Measurements from ENCODE around the gene PID1. TPM values are rescaled to one million over a fixed set of nuclear protein-coding genes. Genes with fewer than 3 reads are reported as not detected.

PID1 gene
- polyA plus RNA-seq, 1 of the 3 experiments (the other 2 are of a cell fraction) = 0.16 TPM

- POLR2A ChIA-PET = no interaction called here
- Histone ChIP-seq H3K4me1 (ENCODE audit: control insufficient read depth in 1 of 2, insufficient read depth in 2 of 2, low read depth in 1 of 2, low read length in 1 of 2) (no peaks in the 10 kb centered on the region), H3K9me2 (no peaks in the 10 kb centered on the region), H2AFZ (ENCODE audit: low read depth) (no peak overlapping the region), H3K4me2 (no peak overlapping the region), H3K9ac (no peak overlapping the region), H3K79me2 (ENCODE audit: insufficient read depth) (no peaks in the 10 kb centered on the region), H3K4me3 (ENCODE audit: low read depth in 2 of 2, low read length in 1 of 2) (no peak overlapping the region), H3F3A (replicated peaks; ENCODE audit: insufficient read depth) (no peaks in the 10 kb centered on the region), H3K27me3 (ENCODE audit: insufficient read depth) (no peaks in the 10 kb centered on the region), H4K20me1 (ENCODE audit: insufficient read depth) (no peaks in the 10 kb centered on the region), H3K9me3 (no peaks in the 10 kb centered on the region; the same call in 1 of the 2 replicates), H3K36me3 (replicated peaks in 1 of 2; ENCODE audit: control insufficient read depth in 1 of 2, insufficient read depth in 2 of 2, low read length in 1 of 2) (no peaks in the 10 kb centered on the region), H3K27ac (ENCODE audit: low read depth in 2 of 2, low read length in 1 of 2) (no peak overlapping the region)
- CTCF ChIA-PET = no interaction called here
- no peak for DNase-seq
- TF ChIP-seq PBX3 (IDR thresholded peaks at IDR 0.05) = no peak
- no peak for TF ChIP-seq SMC3 (IDR thresholded peaks at IDR 0.05; ENCODE audit: low read depth, low read length)
- no peak for TF ChIP-seq EP300 (IDR thresholded peaks at IDR 0.05; ENCODE audit: borderline replicate concordance in 1 of 2, low read depth in 1 of 2, low read length in 1 of 2)
- no peak for TF ChIP-seq EZH2phosphoT487 (IDR thresholded peaks at IDR 0.05; ENCODE audit: borderline replicate concordance, low read depth)
- no peak for TF ChIP-seq MAX (IDR thresholded peaks at IDR 0.05; ENCODE audit: low read depth)
- TF ChIP-seq ZBTB33 (IDR thresholded peaks at IDR 0.05; ENCODE audit: borderline replicate concordance, low read depth) = no peak
- TF ChIP-seq GABPA (IDR thresholded peaks at IDR 0.05; ENCODE audit: low read depth) = no peak
- no peak for TF ChIP-seq RCOR1 (IDR thresholded peaks at IDR 0.05; ENCODE audit: low read length)
- TF ChIP-seq NFIC (IDR thresholded peaks at IDR 0.05; ENCODE audit: borderline replicate concordance) = no peak
- TF ChIP-seq TAF1 (IDR thresholded peaks at IDR 0.05; ENCODE audit: borderline replicate concordance, low read depth, low read length) = no peak
- no peak for TF ChIP-seq JUND (IDR thresholded peaks at IDR 0.05)
- no peak for TF ChIP-seq GATA2 (CRISPR knock-in tag; IDR thresholded peaks at IDR 0.05)
- WGBS (ENCODE audit: low lambda C conversion rate) = 19% methylated on average over 4 of the region's 4 CpGs
Observed at GRCh38 chr2:228983700-228984099, 287.4 kb downstream of the PID1 start.

- Histone ChIP-seq H3K4me1 (ENCODE audit: control insufficient read depth in 1 of 2, insufficient read depth in 2 of 2, low read depth in 1 of 2, low read length in 1 of 2) (no peaks in the 10 kb centered on the region), H3K9me3 (no peaks in the 10 kb centered on the region), H3F3A (replicated peaks; ENCODE audit: insufficient read depth) (no peaks in the 10 kb centered on the region), H3K4me3 (ENCODE audit: low read depth in 2 of 2, low read length in 1 of 2) (no peak overlapping the region), H3K36me3 (replicated peaks in 1 of 2; ENCODE audit: control insufficient read depth in 1 of 2, insufficient read depth in 2 of 2, low read length in 1 of 2) (no peaks in the 10 kb centered on the region), H4K20me1 (ENCODE audit: insufficient read depth) (no peaks in the 10 kb centered on the region), H3K9me2 (no peaks in the 10 kb centered on the region), H3K79me2 (ENCODE audit: insufficient read depth) (no peaks in the 10 kb centered on the region), H3K9ac (no peak overlapping the region), H3K27me3 (ENCODE audit: insufficient read depth) (no peaks in the 10 kb centered on the region), H2AFZ (ENCODE audit: low read depth) (no peak overlapping the region), H3K27ac (ENCODE audit: low read depth in 2 of 2, low read length in 1 of 2) (no peak overlapping the region), H3K4me2 (no peak overlapping the region)
- 31% methylated on average over 1 of the region's 1 CpG for WGBS (ENCODE audit: low lambda C conversion rate)
- ChIA-PET POLR2A (no interaction called here), CTCF (no interaction called here)
- no peak for DNase-seq
- TF ChIP-seq FOXM1 (IDR thresholded peaks at IDR 0.05; ENCODE audit: low read depth) (no peak), PBX3 (IDR thresholded peaks at IDR 0.05) (no peak), JUND (IDR thresholded peaks at IDR 0.05) (no peak), CTCF (IDR thresholded peaks at IDR 0.05) (no peak), MEF2A (IDR thresholded peaks at IDR 0.05; ENCODE audit: borderline replicate concordance, low read depth) (no peak), USF2 (IDR thresholded peaks at IDR 0.05; ENCODE audit: borderline replicate concordance, low read depth, low read length) (no peak), TEAD4 (IDR thresholded peaks at IDR 0.05; ENCODE audit: borderline replicate concordance, insufficient read depth) (no peak), TAF1 (IDR thresholded peaks at IDR 0.05; ENCODE audit: borderline replicate concordance, low read depth, low read length) (no peak), FOSL2 (IDR thresholded peaks at IDR 0.05; ENCODE audit: borderline replicate concordance, low read depth) (no peak), ZBTB33 (IDR thresholded peaks at IDR 0.05; ENCODE audit: borderline replicate concordance, low read depth) (no peak)
Observed at GRCh38 chr2:228974169-228974568, 296.9 kb downstream of the PID1 start.
